ENCODE results near the gene VPS50. TPM values are rescaled to one million over a fixed set of nuclear protein-coding genes. Genes with fewer than 3 reads are reported as not detected.

VPS50 gene
- total and polyA plus RNA-seq, 10 of the 15 experiments (the other 5 are each of a cell fraction or from before 2014, with no cell fraction given): 4.0 to 22.0 (median 16.2) TPM

- Histone ChIP-seq H3K27ac (ENCODE audit: control insufficient read depth, insufficient read depth) (no peak overlapping the region), H3K79me2 (ENCODE audit: control insufficient read depth, insufficient read depth, low read length) (no peaks in the 10 kb centered on the region), H2AFZ (ENCODE audit: control insufficient read depth, low read depth, low read length) (no peak overlapping the region), H3K9ac (ENCODE audit: control insufficient read depth, insufficient read depth, low read length) (no peak overlapping the region), H3K4me1 (ENCODE audit: control insufficient read depth, insufficient read depth, low read length) (no peaks in the 10 kb centered on the region), H3K4me3 (no peak overlapping the region), H4K20me1 (ENCODE audit: control insufficient read depth, insufficient read depth) (no peaks in the 10 kb centered on the region), H3K27me3 (replicated peaks in 1 of 2; ENCODE audit: control insufficient read depth in 2 of 2, insufficient read depth in 2 of 2, low read length in 1 of 2) (no peaks in the 10 kb centered on the region), H3K4me2 (ENCODE audit: control insufficient read depth, insufficient read depth) (no peak overlapping the region), H3K36me3 (ENCODE audit: control insufficient read depth in 2 of 2, insufficient read depth in 2 of 2, low read length in 1 of 2) (no peaks in the 10 kb centered on the region), H3K9me3 (replicated peaks; ENCODE audit: control insufficient read depth, insufficient read depth, low read length) (no peaks in the 10 kb centered on the region)
- intact Hi-C loops (cut with micrococcal nuclease; ENCODE audit: unreplicated experiment): no loop called here
- WGBS (ENCODE audit: insufficient coverage, insufficient replicate concordance, low lambda C conversion rate, missing lambda C conversion rate): 97% methylated on average over 2 of the region's 2 CpGs
- DNase-seq (ENCODE audit: low read depth, low spot score) (no peak), ATAC-seq (no peak), FAIRE-seq (no peak)
- TF ChIP-seq ATF7 (IDR thresholded peaks at IDR 0.05; ENCODE audit: low read depth): no peak
- TF ChIP-seq CREM (IDR thresholded peaks at IDR 0.05; ENCODE audit: low read depth): no peak
- no peak for TF ChIP-seq SPI1 (IDR thresholded peaks at IDR 0.05; ENCODE audit: borderline replicate concordance, insufficient read depth, low read depth, low read length)
- in situ Hi-C loops (cut with MboI): no loop called here
- ChIA-PET RAD21 (ENCODE audit: unreplicated experiment) (no interaction called here), SMC1A (ENCODE audit: uncharacterized antibody, unreplicated experiment) (interaction anchor here (0.8 kb wide), 1 partner anchor 9 kb away, joined by 3 read pairs; no protein-coding TSS in a partner anchor), CTCF (no interaction called here), POLR2A (no interaction called here)
- no TSS peak for BruUV-seq (replicated peaks)
Measured at GRCh38 chr7:93332172-93332571, 100.0 kb downstream of the VPS50 start.

- Histone ChIP-seq H3K36me3 (ENCODE audit: control insufficient read depth in 2 of 2, insufficient read depth in 2 of 2, low read length in 1 of 2) (peaks cover 0 to 4% of the 10 kb centered on the region in 2 experiments; a peak in 1 of 4 replicates), H3K4me2 (ENCODE audit: control insufficient read depth, insufficient read depth) (no peak overlapping the region), H3K27me3 (replicated peaks in 1 of 2; ENCODE audit: control insufficient read depth in 2 of 2, insufficient read depth in 2 of 2, low read length in 1 of 2) (no peaks in the 10 kb centered on the region), H3K27ac (ENCODE audit: control insufficient read depth, insufficient read depth) (no peak overlapping the region), H4K20me1 (ENCODE audit: control insufficient read depth, insufficient read depth) (no peaks in the 10 kb centered on the region), H3K9ac (ENCODE audit: control insufficient read depth, insufficient read depth, low read length) (no peak overlapping the region), H3K79me2 (ENCODE audit: control insufficient read depth, insufficient read depth, low read length) (no peaks in the 10 kb centered on the region), H3K4me1 (ENCODE audit: control insufficient read depth, insufficient read depth, low read length) (no peaks in the 10 kb centered on the region), H2AFZ (ENCODE audit: control insufficient read depth, low read depth, low read length) (no peak overlapping the region), H3K4me3 (no peak overlapping the region), H3K9me3 (replicated peaks; ENCODE audit: control insufficient read depth, insufficient read depth, low read length) (no peaks in the 10 kb centered on the region)
- no peak for FAIRE-seq
- SMC1A ChIA-PET (ENCODE audit: uncharacterized antibody, unreplicated experiment): interaction anchor here (1.6 kb wide), 1 partner anchor 37 kb away, joined by 3 read pairs; no protein-coding TSS in a partner anchor
- in situ Hi-C loops (cut with MboI): no loop called here
- intact Hi-C loops (cut with micrococcal nuclease; ENCODE audit: unreplicated experiment): no loop called here
- CTCF ChIA-PET: interaction anchor here (0.6 to 2.5 kb wide), 2 partner anchors 37 to 829 kb away, joined by 3 to 7 read pairs; no protein-coding TSS in a partner anchor
- no peak for ATAC-seq
- 62% methylated on average over 2 of the region's 2 CpGs for WGBS (ENCODE audit: insufficient coverage, insufficient replicate concordance, low lambda C conversion rate, missing lambda C conversion rate)
- no peak for DNase-seq (ENCODE audit: low read depth, low spot score)
- RAD21 ChIA-PET (ENCODE audit: unreplicated experiment): no interaction called here
- POLR2A ChIA-PET: no interaction called here
- BruUV-seq (replicated peaks): no TSS peak
- TF ChIP-seq NFXL1 (IDR thresholded peaks at IDR 0.05; ENCODE audit: borderline replicate concordance): no peak
- TF ChIP-seq TCF3 (IDR thresholded peaks at IDR 0.05; ENCODE audit: borderline replicate concordance, insufficient read depth, low read depth, low read length): no peak
- TF ChIP-seq SUPT20H (IDR thresholded peaks at IDR 0.05; ENCODE audit: borderline replicate concordance, control insufficient read depth, low read depth, low read length): no peak
- TF ChIP-seq MYB (IDR thresholded peaks at IDR 0.05; ENCODE audit: borderline replicate concordance, low read depth, low read length): no peak
- no peak for TF ChIP-seq ZNF384 (IDR thresholded peaks at IDR 0.05; ENCODE audit: borderline replicate concordance, low read depth, low read length)
- no peak for TF ChIP-seq ASH2L (IDR thresholded peaks at IDR 0.05; ENCODE audit: borderline replicate concordance, low read depth)
- no peak for TF ChIP-seq TCF12 (IDR thresholded peaks at IDR 0.05; ENCODE audit: low read depth, low read length)
- TF ChIP-seq IRF5 (IDR thresholded peaks at IDR 0.05; ENCODE audit: borderline replicate concordance): no peak
- TF ChIP-seq RCOR1 (conservative IDR thresholded peaks at IDR 0.05; ENCODE audit: low read depth, low read length): no peak
- no peak for TF ChIP-seq SREBF2 (IDR thresholded peaks at IDR 0.05; ENCODE audit: low read length)
- no peak for TF ChIP-seq IKZF1 (conservative IDR thresholded peaks at IDR 0.05)
- no peak for TF ChIP-seq SMAD1 (IDR thresholded peaks at IDR 0.05; ENCODE audit: low read depth, partially characterized antibody)
- TF ChIP-seq EP300 (IDR thresholded peaks at IDR 0.05; ENCODE audit: borderline replicate concordance in 1 of 2, control insufficient read depth in 1 of 2, low read depth in 2 of 2, low read length in 2 of 2): no peak
- no peak for TF ChIP-seq DPF2 (IDR thresholded peaks at IDR 0.05)
- no peak for TF ChIP-seq BACH1 (IDR thresholded peaks at IDR 0.05; ENCODE audit: borderline replicate concordance)
- TF ChIP-seq STAT1 (conservative IDR thresholded peaks at IDR 0.05): no peak
Measured at GRCh38 chr7:93337052-93337451, 104.9 kb downstream of the VPS50 start.
